Measurements from ENCODE around the gene PROSER1.
"Not testable (repeated sequence)": the region's sequence is repeated elsewhere in the genome, so short reads cannot be mapped to it uniquely, and the experiment has no call there.

The PROSER1 gene

GRCh38 chr13:39037880-39038568 lies at the start of gene PROSER1, which contains the start of gene NHLRC3:
Gene PROSER1, minus strand, starts transcription at chr13:39038089. Its CDS starts 847 bp downstream, at chr13:39037242.
Gene NHLRC3, plus strand, starts transcription at chr13:39038456. Its CDS starts 184 bp downstream, at chr13:39038640.
- peak; percentile 85 for DNase-seq
- Mint-ChIP-seq H3K9me3 (no peaks in the 10 kb centered on the region), H3K36me3 (peaks cover 5 to 10% of the 10 kb centered on the region in 2 donors), H3K4me3 (peak within 1 kb of the TSS; percentile 91), H3K27me3 (no peaks in the 10 kb centered on the region), H3K27ac (peak within 1 kb of the TSS; percentile 98), H3K4me1 (peaks cover 11 to 23% of the 10 kb centered on the region in 2 donors)
- ATAC-seq (replicated peaks), result peak; percentile 88 to 90

DNA sequence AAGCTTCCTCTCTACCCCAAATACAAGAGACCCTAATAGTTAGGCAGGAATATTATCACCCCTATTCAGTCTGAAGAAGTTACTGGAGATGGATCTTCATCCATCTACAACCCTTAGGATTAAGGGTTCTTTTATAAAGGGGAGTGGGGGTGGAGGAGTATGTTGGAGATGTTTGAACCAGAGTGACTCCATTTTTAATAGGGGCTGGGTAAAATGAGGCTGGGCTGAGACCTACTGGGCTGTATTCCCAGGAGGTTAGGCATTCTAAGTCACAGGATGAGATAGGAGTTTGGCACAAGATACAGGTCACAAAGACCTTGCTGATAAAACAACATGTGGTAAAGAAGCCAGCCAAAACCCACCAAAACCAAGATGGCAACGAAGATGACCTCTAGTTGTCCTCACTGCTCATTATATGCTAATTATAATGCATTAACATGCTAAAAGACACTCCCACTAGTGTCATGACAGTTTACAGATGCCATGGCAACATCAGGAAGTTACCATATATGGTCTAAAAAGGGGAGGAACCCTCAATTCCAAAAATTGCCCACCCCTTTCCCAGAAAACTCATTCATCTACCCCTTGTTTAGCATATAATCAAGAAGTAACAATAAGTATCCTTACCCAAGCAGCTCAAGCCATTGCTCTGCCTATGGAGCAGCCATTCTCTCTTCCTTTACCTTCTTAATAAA lies 48.5 kb upstream of the PROSER1 start:
- H3K9me3 Mint-ChIP-seq; H3K36me3 Mint-ChIP-seq; ATAC-seq (replicated peaks); H3K4me1 Mint-ChIP-seq; DNase-seq; H3K27ac Mint-ChIP-seq; H3K4me3 Mint-ChIP-seq; H3K27me3 Mint-ChIP-seq: not testable (repeated sequence)

DNA sequence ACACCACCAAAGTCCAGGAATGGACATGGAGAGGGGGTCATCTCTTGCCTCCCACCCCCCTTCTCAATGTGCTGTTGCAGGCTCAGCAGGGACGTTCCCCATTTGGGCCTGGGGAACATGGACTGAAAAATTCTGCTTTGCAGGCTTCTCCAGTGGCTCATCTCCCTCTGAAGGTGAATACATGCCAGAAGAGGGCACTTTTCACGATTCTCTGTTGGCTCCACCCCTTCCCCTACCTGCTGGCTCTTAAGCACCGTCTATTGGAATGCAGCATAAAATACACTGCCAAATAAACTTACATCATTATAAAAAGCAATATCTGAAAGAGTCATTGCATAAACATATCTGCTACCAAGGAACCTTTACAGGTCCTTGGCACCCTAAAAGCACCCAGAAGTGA lies 36.1 kb upstream of the PROSER1 start:
- Mint-ChIP-seq H3K4me1 (no peaks in the 10 kb centered on the region), H3K27ac (no peak overlapping the region)

GRCh38 chr13:39072842-39073241 lies 35.0 kb upstream of the PROSER1 start:
- DNase-seq, result no peak
- H3K36me3 Mint-ChIP-seq, result peaks cover 0 to 1% of the 10 kb centered on the region in 2 donors
- H3K27me3 Mint-ChIP-seq, result peaks cover 42 to 45% of the 10 kb centered on the region in 2 donors
- H3K9me3 Mint-ChIP-seq, result peaks cover 0 to 6% of the 10 kb centered on the region in 2 donors
- H3K4me1 Mint-ChIP-seq, result no peaks in the 10 kb centered on the region
- H3K27ac Mint-ChIP-seq, result no peak overlapping the region
- H3K4me3 Mint-ChIP-seq, result no peak overlapping the region
- ATAC-seq (replicated peaks), result no peak

More for the DNA sequence above, 36.1 kb upstream of the PROSER1 start:
- Mint-ChIP-seq H3K36me3 (peaks cover 0 to 1% of the 10 kb centered on the region in 2 donors), H3K27me3 (peaks cover 42 to 45% of the 10 kb centered on the region in 2 donors), H3K9me3 (peaks cover 0 to 6% of the 10 kb centered on the region in 2 donors), H3K4me3 (no peak overlapping the region)
- no peak for DNase-seq
- no peak for ATAC-seq (replicated peaks)

- no peak for ATAC-seq (replicated peaks)
These were observed 24.1 kb upstream of the PROSER1 start for GRCh38 chr13:39062004-39062403.

DNA sequence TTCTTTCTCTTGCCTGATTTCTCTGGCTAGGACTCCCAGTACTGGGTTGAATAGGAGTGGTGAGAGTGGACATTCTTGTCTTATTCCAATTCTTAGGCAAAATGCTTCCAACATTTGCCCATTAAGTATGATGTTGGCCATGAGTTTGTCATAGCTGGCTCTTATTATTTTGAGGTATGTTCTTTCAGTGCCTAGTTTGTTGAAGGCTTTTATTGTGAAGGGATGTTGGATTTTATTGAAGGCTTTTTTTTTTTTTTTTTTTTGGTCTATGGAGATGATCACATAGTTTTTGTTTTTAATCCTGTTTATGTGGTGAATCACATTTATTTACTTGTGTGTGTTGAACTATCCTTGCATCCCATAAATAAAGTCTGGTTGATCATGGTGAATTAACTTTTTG lies 20.2 kb upstream of the PROSER1 start:
- H3K36me3 Mint-ChIP-seq, result peaks cover 26 to 64% of the 10 kb centered on the region in 2 donors
- peaks cover 14 to 39% of the 10 kb centered on the region in 2 donors for H3K4me1 Mint-ChIP-seq
- no peaks in the 10 kb centered on the region for H3K27me3 Mint-ChIP-seq
- ATAC-seq (replicated peaks) (no peak), DNase-seq (no peak)
- no peak overlapping the region for H3K4me3 Mint-ChIP-seq
- no peak overlapping the region for H3K27ac Mint-ChIP-seq
- peaks cover 3 to 7% of the 10 kb centered on the region in 2 donors for H3K9me3 Mint-ChIP-seq

More at GRCh38 chr13:39062004-39062403, 24.1 kb upstream of the PROSER1 start:
- Mint-ChIP-seq H3K9me3 (peaks cover 4 to 7% of the 10 kb centered on the region in 2 donors), H3K4me3 (no peak overlapping the region), H3K27me3 (no peaks in the 10 kb centered on the region), H3K36me3 (peaks cover 27 to 61% of the 10 kb centered on the region in 2 donors), H3K4me1 (peaks cover 9 to 35% of the 10 kb centered on the region in 2 donors), H3K27ac (no peak overlapping the region)
- no peak for DNase-seq

GRCh38 chr13:39056018-39056417 lies 18.1 kb upstream of the PROSER1 start:
- no peak overlapping the region for H3K4me3 Mint-ChIP-seq
- DNase-seq (no peak), ATAC-seq (replicated peaks) (no peak)
- peaks cover 3 to 7% of the 10 kb centered on the region in 2 donors for H3K9me3 Mint-ChIP-seq
- H3K4me1 Mint-ChIP-seq, result peaks cover 14 to 39% of the 10 kb centered on the region in 2 donors
- no peak overlapping the region for H3K27ac Mint-ChIP-seq
- H3K36me3 Mint-ChIP-seq, result peaks cover 18 to 58% of the 10 kb centered on the region in 2 donors
- H3K27me3 Mint-ChIP-seq, result no peaks in the 10 kb centered on the region

GRCh38 chr13:39054112-39054511 lies 16.2 kb upstream of the PROSER1 start:
- no peak overlapping the region for H3K27ac Mint-ChIP-seq
- no peak for ATAC-seq (replicated peaks)
- H3K36me3 Mint-ChIP-seq, result peaks cover 14 to 41% of the 10 kb centered on the region in 2 donors

DNA sequence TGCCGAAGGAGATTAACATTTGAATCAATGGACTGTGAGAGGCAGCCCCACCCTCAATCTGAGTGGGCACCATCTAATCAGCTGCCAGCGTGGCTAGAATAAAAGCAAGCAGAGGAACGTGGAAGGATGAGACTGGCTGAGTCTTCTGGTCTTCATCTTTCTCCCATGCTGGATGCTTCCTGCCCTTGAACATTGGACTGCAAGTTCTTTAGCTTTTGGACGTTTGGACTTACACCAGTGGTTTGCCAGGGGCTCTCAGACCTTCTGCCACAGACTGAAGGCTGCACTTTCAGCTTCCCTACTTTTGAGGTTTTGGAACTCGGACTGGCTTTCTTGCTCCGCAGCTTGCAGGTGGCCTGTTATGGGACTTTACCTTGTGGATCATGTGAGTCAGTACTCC lies 15.1 kb upstream of the PROSER1 start:
- H3K4me3 Mint-ChIP-seq, result no peak overlapping the region

More at GRCh38 chr13:39054112-39054511, 16.2 kb upstream of the PROSER1 start:
- Mint-ChIP-seq H3K9me3 (peaks cover 0 to 5% of the 10 kb centered on the region in 2 donors), H3K4me3 (no peak overlapping the region), H3K4me1 (peaks cover 10 to 25% of the 10 kb centered on the region in 2 donors), H3K27me3 (no peaks in the 10 kb centered on the region)
- DNase-seq, result no peak

GRCh38 chr13:39051157-39051556 lies 13.3 kb upstream of the PROSER1 start:
- H3K4me1 Mint-ChIP-seq, result peaks cover 0 to 5% of the 10 kb centered on the region in 2 donors
- H3K4me3 Mint-ChIP-seq, result no peak overlapping the region
- H3K27ac Mint-ChIP-seq, result no peak overlapping the region
- peaks cover 0 to 3% of the 10 kb centered on the region in 2 donors for H3K9me3 Mint-ChIP-seq
- H3K27me3 Mint-ChIP-seq, result no peaks in the 10 kb centered on the region
- H3K36me3 Mint-ChIP-seq, result peaks cover 12 to 25% of the 10 kb centered on the region in 2 donors
- no peak for ATAC-seq (replicated peaks)
- no peak for DNase-seq

More for the DNA sequence above, 15.1 kb upstream of the PROSER1 start:
- no peak overlapping the region for H3K27ac Mint-ChIP-seq
- H3K27me3 Mint-ChIP-seq, result no peaks in the 10 kb centered on the region
- H3K9me3 Mint-ChIP-seq, result peaks cover 0 to 5% of the 10 kb centered on the region in 2 donors
- ATAC-seq (replicated peaks) (no peak), DNase-seq (no peak)
- peaks cover 18 to 39% of the 10 kb centered on the region in 2 donors for H3K36me3 Mint-ChIP-seq
- H3K4me1 Mint-ChIP-seq, result peaks cover 10 to 14% of the 10 kb centered on the region in 2 donors

- Mint-ChIP-seq H3K27me3 (no peaks in the 10 kb centered on the region), H3K9me3 (no peaks in the 10 kb centered on the region), H3K4me3 (no peak overlapping the region), H3K4me1 (peaks cover 0 to 4% of the 10 kb centered on the region in 2 donors), H3K27ac (peak overlapping the region; percentile 67), H3K36me3 (peaks cover 9 to 30% of the 10 kb centered on the region in 2 donors)
- DNase-seq (no peak), ATAC-seq (replicated peaks) (no peak)
These were observed 11.4 kb upstream of the PROSER1 start for GRCh38 chr13:39049274-39049673.

- no peak for ATAC-seq (replicated peaks)
- H3K9me3 Mint-ChIP-seq, result no peaks in the 10 kb centered on the region
- H3K36me3 Mint-ChIP-seq, result peaks cover 9 to 32% of the 10 kb centered on the region in 2 donors
- no peak overlapping the region for H3K4me3 Mint-ChIP-seq
- H3K27ac Mint-ChIP-seq, result peak overlapping the region; percentile 67
- no peaks in the 10 kb centered on the region for H3K4me1 Mint-ChIP-seq
- DNase-seq, result no peak
- H3K27me3 Mint-ChIP-seq, result no peaks in the 10 kb centered on the region
These were observed 10.9 kb upstream of the PROSER1 start for GRCh38 chr13:39048806-39049205.

- Mint-ChIP-seq H3K4me1 (peaks cover 0 to 2% of the 10 kb centered on the region in 2 donors), H3K4me3 (no peak overlapping the region), H3K27ac (no peak overlapping the region), H3K9me3 (no peaks in the 10 kb centered on the region), H3K27me3 (no peaks in the 10 kb centered on the region), H3K36me3 (peaks cover 16 to 39% of the 10 kb centered on the region in 2 donors)
- DNase-seq (no peak), ATAC-seq (replicated peaks) (no peak)
These were observed 9.7 kb upstream of the PROSER1 start for GRCh38 chr13:39047560-39047959.

DNA sequence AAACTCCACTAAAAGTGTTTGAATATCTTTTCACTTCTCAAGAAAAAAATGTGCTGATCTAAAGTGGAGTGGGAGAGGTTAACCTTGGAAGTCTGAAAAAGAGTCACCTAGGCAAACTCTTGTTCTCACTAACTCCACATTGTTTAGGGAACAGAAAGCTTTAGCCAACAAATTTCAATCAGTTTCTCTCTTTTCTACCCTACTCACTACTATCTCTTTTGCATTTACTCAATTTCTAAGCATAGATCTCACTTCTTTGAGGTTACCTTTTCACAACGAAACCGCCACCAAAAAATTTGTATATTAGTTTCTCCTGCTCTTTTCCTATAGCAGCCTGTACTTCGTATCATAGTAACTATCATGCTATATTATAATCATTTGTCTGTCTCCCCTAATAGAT lies 6.6 kb upstream of the PROSER1 start:
- no peak overlapping the region for H3K4me3 Mint-ChIP-seq
- no peaks in the 10 kb centered on the region for H3K9me3 Mint-ChIP-seq
- H3K27ac Mint-ChIP-seq, result no peak overlapping the region
- ATAC-seq (replicated peaks) (no peak), DNase-seq (no peak)
- H3K27me3 Mint-ChIP-seq, result no peaks in the 10 kb centered on the region
- H3K36me3 Mint-ChIP-seq, result peaks cover 19 to 45% of the 10 kb centered on the region in 2 donors
- peaks cover 3 to 5% of the 10 kb centered on the region in 2 donors for H3K4me1 Mint-ChIP-seq
